Measurements from ENCODE around the gene MKRN1. TPM values are rescaled to one million over a fixed set of nuclear protein-coding genes. Genes with fewer than 3 reads are reported as not detected.
A peak's percentile ranks its signal among the peaks of the same experiment; 100 is the strongest.
"Not testable (repeated sequence)": the region's sequence is repeated elsewhere in the genome, so short reads cannot be mapped to it uniquely, and the experiment has no call there.

MKRN1 gene, protein sequence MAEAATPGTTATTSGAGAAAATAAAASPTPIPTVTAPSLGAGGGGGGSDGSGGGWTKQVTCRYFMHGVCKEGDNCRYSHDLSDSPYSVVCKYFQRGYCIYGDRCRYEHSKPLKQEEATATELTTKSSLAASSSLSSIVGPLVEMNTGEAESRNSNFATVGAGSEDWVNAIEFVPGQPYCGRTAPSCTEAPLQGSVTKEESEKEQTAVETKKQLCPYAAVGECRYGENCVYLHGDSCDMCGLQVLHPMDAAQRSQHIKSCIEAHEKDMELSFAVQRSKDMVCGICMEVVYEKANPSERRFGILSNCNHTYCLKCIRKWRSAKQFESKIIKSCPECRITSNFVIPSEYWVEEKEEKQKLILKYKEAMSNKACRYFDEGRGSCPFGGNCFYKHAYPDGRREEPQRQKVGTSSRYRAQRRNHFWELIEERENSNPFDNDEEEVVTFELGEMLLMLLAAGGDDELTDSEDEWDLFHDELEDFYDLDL
- total RNA-seq (2014; rRNA removed; shearing (Covaris generic)): 49.3 and 77.7 TPM in 2 replicates

DNA sequence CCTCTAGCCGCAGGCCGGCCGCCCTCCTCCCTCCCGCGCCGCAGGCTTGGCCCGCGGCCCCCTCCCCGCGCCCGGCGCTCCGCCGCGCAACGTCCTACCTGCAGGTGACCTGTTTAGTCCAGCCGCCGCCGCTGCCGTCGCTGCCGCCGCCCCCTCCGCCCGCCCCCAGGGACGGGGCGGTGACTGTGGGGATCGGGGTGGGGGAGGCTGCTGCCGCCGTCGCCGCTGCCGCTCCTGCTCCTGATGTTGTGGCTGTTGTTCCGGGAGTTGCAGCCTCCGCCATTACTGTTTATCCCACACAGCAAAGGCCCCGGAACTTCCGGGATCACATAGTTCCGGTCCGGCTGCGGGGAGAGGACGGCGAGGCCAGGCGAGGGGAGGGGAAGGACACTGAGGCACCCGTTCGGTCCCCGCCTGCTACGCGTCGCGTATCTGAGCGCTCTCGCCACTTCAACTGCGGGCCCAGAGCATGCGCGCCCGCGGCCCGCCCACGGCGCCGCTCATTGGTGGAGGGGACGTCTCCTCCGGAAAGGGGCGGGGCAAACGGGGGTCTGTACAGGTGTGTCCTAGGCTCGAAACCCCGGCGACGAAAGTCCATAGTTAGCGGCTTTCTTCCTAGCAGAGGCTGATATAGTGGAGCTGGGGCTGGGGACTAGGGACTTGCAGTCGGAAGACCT lies at the start of gene MKRN1:
MKRN1 (minus strand) TSS at position 444 of the 677 bp plus-strand sequence; CDS start at position 283, 161 bp downstream.
- peak; percentile 95 for DNase-seq (ENCODE audit: low read depth)

DNA sequence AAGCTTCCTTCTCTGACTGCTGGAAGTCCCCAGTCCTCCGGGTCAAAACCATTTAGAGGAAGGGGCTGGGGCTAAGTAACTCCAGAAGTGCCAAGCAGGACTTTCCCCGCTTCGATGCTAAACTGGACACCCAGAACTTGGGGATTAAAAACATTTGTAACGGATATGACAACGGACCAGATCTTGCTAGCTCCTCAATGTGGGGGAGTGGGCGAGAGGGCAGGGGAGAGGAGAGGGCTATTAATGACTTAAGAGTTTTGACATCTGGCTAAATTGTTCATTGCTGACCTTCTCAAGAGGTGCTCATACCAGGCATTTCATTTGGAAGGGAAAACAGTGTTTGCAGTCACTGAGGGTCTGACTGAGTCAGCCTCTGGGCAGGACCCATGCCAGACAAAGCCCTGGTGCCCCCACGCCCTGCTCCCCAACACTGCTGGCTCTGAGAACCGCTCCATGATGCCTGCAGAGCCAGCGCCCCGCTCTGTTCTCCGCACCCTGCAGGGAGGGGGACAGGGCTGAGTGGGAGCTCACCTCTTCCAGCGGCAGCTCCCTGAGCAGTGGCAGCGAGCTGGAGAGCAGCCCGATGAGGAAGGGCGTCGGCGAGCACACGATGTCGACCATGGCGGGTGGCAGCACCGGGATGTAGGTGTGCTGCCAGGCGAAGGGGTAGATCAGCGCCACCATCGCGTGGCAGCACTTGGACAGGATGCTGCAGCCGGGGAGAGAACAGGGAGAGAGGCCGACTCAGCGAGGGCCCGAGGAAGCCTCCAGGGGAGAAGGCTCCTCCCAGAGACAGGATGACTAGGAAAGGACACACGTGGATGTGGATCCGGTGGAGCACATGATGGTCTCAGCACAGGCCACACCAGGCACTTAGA lies 47.7 kb upstream of the MKRN1 start:
- DNase-seq (ENCODE audit: low read depth): no peak

DNA sequence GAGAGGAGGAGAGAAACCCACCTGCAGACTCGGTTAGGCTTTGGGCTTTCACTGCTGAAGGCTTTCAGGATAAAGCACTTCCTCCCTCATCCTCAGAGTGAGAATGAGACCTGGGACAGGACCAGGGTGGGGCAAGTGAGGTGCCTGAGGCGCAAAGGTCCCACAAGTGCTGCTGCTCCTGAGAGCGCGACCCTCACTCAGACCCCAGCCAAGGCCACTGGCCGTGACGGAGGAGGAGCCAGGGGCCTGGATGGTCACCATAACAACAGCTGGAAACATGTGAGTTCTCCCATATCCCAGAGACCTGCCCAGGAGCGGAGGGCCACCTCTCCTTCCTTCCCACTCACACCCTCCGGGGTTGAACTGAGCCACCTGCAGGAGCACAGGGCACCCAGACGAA lies 46.9 kb upstream of the MKRN1 start:
- no peak for DNase-seq (ENCODE audit: low read depth)

DNA sequence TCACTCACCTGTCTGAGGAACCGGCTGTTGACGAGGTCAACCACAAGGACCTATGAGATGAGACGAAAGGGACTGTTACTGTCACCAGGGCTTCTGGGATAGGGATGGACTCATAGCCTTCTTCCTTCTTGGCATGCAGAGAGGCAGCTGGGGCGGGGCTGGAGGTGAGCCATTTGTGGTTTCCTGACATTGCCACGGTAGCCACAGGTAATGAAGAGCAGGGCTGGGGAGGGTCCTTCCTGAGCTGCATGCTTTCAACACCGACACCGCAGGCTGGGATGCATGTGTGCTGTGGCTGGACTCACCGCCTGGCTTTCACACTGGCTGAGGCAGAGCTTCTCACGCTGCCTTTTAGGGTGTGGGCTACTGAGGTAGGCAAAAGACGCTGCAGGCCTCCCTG lies 46.4 kb upstream of the MKRN1 start:
- DNase-seq (ENCODE audit: low read depth): peak; percentile 19

DNA sequence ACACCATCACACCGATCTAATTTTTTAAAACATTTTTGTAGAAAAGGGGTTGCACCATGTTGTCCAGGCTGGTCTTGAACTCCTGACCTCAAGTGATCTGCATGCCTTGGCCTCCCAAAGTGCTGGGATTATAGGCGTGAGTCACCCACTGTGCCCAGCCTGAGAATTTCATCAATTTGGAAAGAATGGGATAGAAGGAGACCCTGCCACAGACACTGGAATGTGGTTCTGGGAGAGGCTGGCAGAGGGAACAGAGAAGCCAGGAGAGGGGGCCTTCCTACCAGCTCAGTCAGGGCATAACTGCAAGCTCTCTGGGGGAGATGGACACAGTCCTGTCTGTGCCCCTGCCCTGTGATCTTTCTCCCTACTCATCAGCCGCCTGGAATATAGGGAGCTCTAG lies 42.1 kb upstream of the MKRN1 start:
- peak; percentile 43 for DNase-seq (ENCODE audit: low read depth)

DNA sequence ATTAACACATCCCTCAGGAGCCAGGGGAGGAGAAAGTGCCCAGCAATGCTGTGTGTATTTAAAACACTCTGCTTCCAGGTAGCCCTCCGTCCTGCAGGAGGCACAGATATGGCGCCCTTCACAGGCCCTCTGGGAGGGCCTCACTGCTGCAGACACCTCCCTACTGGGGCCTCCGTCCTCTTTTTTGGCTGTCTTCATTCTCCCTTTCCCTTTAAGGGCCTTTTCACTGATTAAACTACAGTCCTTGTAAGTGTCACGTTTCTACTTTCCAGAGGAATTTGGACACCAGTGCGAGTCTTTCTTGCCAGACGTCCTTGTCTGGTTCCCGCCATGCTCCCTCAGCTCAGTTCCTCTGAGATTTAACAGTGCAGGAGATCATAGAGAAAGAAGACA lies 39.7 kb upstream of the MKRN1 start:
- DNase-seq (ENCODE audit: low read depth): no peak

DNA sequence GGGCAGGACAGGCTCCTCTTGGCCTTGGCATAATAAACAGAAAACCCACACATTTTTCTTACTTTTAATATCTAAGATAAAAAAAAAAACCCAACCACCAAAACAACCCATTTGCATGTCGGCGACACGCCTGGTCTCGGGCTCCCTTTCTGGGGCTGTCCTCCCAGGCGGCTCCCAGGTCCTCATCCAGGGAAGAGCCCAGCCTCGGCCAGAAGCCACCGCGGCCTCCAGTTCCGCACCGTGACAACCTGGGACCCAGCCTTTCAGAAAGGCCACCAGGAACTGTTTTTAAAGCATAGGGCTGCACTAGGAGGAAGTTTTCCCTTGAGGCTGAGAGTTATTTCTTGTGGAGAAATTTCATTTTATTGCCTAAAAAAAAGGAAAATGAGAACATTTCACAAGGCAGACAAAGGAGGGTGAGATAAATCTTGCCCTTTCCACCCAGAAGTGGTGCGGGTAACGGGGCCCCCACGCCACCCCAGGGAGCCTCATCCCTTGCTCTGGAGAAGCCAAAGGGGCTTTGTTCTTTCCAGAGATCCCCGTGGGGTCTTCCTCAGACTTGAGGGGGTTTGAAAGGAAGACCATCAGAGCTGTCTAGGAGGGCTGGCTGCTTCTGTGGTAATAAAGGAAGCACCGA lies 39.2 kb upstream of the MKRN1 start:
- DNase-seq (ENCODE audit: low read depth): no peak

DNA sequence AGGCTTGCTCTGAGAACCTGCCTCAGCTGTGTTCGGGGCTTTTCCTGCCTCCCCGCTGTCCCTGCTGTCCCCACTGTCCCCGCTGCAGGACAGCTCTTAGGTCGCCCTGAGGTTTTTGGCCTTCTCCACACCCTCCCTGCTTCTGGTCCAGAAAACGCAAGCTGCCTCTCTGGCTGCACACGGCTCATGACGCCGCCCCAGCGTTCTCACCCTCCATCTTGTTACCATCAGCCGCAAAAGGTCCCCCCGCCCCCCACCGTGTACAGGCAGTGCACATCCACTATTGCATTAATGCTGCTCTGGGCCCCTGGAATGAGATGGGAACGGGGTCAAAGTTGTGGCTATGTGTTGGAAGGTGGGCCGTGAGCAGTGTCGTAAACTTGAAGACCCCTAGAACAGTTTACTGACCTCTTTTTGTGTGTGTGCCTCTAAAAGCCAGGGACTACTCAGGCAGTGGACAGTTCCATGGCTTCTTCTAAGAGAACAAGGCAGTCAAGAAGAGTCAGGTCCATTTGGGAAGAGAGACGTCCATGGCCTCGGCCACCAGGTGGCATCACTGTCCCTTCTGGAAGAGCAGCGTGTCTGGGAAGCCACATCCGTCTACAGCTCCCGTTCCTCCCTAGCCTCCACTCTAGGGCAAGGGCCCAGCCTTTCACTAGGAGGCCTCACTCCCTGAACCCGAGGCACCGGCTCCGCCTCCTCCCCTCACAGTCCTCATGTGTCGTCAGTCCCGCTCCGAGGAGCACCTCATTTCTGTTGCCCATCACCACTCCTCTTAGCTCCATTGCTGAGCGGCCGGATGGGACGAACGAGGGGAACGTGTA lies 38.5 kb upstream of the MKRN1 start:
- DNase-seq (ENCODE audit: low read depth): peak; percentile 88

DNA sequence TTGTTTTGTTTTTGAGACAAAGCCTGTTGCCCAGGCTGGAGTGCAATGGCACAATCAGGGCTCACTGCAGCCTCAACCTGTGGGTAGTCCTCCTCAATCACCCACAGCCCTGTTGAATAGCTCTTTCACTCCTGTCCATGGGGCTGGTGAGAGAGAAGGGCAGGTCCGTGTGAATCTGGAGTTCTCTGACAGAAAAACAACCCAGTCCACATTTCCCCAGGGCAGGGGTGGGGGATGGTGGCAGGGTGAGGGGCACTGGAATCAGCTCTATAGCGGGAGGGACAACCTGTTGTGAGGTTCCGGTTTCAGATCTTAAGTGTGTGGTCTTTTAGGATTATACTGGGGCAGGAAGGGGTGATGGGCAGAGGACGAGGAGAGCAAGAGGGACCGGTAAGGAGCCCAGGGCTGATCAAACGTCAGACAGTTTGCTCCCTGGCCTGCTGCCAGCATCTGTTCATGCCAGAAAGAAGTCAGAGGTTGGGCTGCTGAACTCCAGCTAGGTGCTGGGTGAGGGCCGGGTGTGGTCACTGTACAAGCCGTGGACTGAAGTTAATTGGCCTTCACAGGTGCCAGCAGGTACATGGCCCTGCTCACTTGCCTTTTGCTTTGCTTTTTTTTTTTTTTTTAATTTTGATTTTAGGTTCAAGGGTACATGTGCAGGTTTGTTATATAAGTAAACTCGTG lies 33.2 kb upstream of the MKRN1 start:
- peak; percentile 45 for DNase-seq (ENCODE audit: low read depth)

DNA sequence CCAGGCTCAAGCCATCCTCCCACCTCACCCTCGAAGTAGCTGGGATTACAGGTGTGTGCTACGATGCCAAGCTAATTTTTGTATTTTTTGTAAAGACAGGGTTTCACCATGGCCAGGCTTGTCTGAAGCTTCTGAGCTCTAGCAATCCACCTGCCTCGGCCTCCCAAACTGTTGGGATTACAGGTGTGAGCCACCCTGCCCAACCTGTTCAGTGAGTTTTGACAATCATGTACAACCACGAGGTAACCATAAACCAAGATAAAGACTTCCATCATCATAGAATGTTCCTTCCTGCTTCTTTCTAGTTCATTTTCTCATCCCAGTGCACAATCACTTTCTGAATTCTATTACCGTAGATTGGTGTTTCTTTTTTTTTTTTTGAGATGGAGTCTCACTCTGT lies 30.5 kb upstream of the MKRN1 start:
- no peak for DNase-seq (ENCODE audit: low read depth)

DNA sequence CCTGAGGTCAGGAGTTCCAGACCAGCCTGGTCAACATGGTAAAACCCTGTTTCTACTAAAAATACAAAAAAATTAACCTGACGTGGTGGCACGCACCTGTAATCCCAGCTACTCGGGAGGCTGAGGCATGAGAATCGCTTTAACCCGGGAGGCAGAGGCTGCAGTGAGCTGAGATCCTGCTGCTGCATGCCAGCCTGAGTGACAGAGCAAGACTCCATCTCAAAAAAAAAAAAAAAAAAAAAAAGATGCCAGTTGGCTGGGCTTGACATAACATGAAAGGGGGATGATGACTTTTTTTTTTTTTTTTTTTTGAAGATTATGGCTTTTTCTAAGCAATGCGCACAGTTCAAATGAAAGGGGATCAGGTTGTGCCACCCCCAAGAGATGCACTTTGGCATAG lies 28.3 kb upstream of the MKRN1 start:
- DNase-seq (ENCODE audit: low read depth): not testable (repeated sequence)

DNA sequence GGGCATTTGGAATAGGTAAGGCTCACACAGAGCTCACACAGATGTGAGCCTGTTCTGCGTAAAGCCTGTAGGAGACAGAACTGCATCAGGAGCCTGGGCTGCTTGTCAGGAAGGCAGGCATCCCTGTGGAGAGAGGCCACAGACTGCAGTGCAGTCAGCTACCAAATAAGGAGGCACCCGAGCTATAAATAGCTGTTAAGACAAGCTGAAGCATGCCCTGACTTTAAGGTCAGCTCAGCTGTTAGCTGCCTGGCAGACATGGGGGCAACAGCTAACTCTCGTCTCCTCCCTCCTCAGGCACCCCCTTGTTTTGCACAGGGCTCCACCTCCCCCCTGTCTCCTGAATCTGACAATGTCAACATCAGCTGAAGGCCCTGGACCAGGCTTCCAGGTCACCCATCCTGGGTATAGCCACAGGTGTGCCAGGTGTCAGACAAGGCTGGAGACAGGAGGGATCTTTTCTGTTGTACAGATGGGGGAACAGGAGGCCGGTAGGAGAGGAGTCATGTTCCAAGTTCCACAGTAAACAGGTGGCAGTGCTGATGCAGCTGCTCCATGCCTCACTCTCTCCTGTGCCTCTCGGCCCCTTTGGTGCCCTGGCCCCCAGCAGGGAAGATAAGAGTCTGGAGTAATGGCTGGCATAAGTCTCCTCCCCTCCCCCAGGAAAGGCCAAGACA lies 27.6 kb upstream of the MKRN1 start:
- peak; percentile 30 for DNase-seq (ENCODE audit: low read depth)

DNA sequence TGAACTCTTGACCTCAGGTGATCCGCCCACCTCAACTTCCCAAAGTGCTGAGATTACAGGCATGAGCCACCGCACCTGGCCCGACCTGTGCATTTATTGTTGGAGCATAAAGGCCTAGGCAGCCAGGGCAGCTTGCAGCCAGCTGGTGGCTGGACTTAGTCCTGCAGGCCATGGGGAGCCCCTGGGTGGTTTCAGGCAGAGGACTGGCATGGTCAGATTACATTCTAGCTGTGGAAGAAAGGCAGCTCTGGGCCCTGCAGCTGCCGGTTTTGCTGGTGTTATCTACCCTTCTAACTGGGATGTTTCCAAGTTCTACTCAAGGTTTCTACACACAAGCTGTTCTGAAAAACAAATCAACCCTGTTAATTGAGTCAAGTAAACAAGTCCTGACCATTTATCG lies 22.7 kb upstream of the MKRN1 start:
- DNase-seq (ENCODE audit: low read depth): no peak

DNA sequence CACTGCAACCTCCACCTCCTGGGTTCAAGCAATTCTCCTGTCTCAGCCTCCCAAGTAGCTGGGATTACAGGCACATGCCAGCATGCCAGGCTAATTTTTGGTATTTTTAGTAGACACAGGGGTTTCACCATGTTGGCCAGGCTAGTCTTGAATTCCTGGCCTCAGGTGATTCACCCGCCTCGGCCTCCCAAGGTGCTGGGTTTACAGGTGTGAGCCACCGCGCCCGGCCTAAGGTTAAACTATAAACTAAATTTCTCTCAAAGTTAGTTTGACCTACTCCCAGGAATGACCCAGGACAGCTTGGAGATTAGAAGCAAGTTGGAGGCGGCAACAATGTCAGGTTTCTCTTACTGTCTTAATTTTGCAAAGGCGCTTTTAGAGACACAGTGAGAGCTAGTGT lies 18.5 kb upstream of the MKRN1 start:
- DNase-seq (ENCODE audit: low read depth): not testable (repeated sequence)

DNA sequence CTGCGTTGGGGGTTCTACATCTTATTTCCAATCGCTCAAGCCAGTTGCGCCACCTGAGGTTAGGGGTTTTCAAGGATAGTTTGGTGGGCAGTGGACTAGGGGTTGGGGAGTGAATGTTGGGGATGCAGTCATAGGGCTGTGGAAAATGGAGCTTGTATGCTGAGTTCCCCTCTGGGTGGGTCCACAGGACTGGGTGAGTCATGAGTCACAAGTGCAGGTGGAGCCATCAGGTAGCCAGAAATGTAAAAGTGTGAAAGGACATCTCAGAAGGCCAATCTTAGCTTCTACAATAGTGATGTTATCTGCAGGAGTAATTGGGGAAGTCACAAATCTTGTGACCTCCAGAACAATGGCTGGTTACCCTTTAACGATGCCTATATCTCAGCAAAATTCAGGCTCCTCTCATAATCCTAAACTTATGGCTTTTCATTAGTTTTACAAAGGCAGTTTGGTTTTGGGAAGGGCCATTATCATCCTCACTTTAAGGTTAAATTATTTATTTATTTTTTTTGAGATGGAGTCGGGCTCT lies 18.0 kb upstream of the MKRN1 start:
- DNase-seq (ENCODE audit: low read depth): no peak

DNA sequence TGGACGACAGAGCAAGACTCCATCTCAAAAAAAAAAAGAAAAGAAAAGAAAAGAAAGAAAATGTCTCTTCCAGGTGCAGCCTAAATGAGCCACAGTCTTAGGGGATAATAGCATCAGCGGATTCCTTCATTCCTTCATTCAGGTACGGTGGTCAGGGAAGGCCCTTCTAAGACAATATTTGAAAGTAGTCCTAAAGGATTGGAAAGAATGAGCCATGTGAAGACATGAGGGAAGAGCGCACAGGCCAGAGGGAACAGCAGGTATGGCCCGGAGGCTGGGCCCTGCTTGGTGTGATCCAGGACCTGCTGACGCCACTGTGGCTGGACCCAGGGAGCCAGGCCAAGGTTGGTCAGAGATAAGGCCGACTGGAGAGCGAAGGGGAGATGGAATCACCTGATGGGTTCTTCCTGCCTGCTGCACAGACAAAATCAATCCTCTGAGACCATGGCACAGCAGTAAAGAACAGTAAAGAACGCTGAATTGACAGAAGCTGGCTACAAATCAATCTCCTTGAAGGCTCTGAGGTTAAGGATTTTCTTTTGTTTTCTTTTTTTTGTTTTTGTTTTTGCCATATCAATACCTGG lies 16.3 kb upstream of the MKRN1 start:
- no peak for DNase-seq (ENCODE audit: low read depth)

DNA sequence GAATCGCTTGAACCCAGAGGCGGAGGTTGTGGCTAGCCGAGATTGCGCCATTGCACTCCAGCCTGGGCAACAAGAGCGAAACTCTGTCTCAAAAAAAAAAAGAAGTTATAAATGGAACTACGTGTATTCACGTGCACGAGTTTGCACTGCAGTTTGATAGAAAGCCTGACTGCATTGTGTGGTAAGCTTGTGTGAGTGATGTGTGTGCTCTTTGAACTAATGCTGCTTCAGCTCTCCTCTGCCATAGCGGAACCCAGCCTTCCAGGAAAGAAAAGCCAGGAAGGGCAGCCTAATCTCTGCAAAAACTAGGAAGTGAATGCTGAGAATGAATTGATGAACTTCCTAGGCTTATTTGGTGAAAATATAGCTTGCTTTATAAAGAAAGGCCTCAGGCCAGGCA lies 15.6 kb upstream of the MKRN1 start:
- DNase-seq (ENCODE audit: low read depth): no peak

DNA sequence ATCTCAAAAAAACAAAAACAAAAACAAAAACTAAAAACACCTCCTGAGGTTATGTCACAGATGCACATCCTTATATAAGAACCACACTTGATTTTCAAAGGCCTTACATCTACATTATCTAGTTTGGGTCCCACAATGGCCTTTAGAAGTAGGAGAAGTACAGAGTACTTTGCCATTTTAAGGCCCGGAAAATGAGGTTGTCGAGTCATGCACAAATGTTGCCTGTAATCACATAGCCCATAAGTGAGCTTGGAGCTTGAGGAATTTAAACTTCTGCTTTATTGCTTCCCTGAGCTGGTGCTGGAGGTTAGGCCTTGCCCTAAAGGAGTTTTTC lies 9.7 kb upstream of the MKRN1 start:
- DNase-seq (ENCODE audit: low read depth): no peak

All from M059J (cell line).